Endodermal cell (in vitro differentiated cells): Measurements from ENCODE around the gene TEAD2. TPM values are rescaled to one million over a fixed set of nuclear protein-coding genes. Genes with fewer than 3 reads are reported as not detected.

Experiments
- DNase-seq: peaks from one replicate; pipeline ENCODE4 v3.0.0-alpha.2; 2017
- H3K27ac ChIP-seq: 2 replicates; pipeline ENCODE4 v1.5.1; 2013; ENCODE audit warnings: mild to moderate bottlenecking, low read depth, low read length, moderate library complexity
- H3K27me3 ChIP-seq: 2 replicates; pipeline ENCODE4 v1.6.1; 2013; ENCODE audit warnings: mild to moderate bottlenecking, low read length, moderate library complexity; ENCODE audit not compliant: insufficient read depth, control insufficient read depth, poor library complexity, severe bottlenecking
- H3K36me3 ChIP-seq: 2 replicates; pipeline ENCODE4 v1.7.0; 2013; ENCODE audit warnings: mild to moderate bottlenecking, low read length, moderate library complexity; ENCODE audit not compliant: control insufficient read depth, insufficient read depth
- H3K4me1 ChIP-seq: one replicate; pipeline ENCODE4 v1.7.0; 2013; ENCODE audit warnings: low read length; ENCODE audit not compliant: control insufficient read depth, insufficient read depth
- H3K4me3 ChIP-seq: 2 replicates; pipeline ENCODE4 v1.5.1; 2013; ENCODE audit warnings: mild to moderate bottlenecking, low read length, moderate library complexity
- H3K9ac ChIP-seq: 2 replicates; pipeline ENCODE4 v1.6.1; 2013; ENCODE audit warnings: mild to moderate bottlenecking, low read length, moderate library complexity; ENCODE audit not compliant: poor library complexity, severe bottlenecking; ENCODE audit errors: extremely low read depth
- H3K9me3 ChIP-seq: 2 replicates; pipeline ENCODE4 v1.6.1; 2013; ENCODE audit warnings: mild to moderate bottlenecking, low read length, moderate library complexity; ENCODE audit not compliant: control insufficient read depth
- H3K27ac Mint-ChIP-seq: 2 replicates; pipeline ENCODE4 v1.8.0; 2020; ENCODE audit warnings: mixed read lengths
- H3K27me3 Mint-ChIP-seq: 2 replicates; pipeline ENCODE4 v1.8.0; 2021; ENCODE audit warnings: mild to moderate bottlenecking, mixed read lengths; ENCODE audit not compliant: insufficient read depth
- H3K36me3 Mint-ChIP-seq: 2 replicates; pipeline ENCODE4 v1.8.0; 2020; ENCODE audit warnings: low read depth, mixed read lengths
- H3K4me1 Mint-ChIP-seq: 2 replicates; pipeline ENCODE4 v1.8.0; 2020; ENCODE audit warnings: mixed read lengths
- H3K4me3 Mint-ChIP-seq: 2 replicates; pipeline ENCODE4 v1.8.0; 2020; ENCODE audit warnings: mild to moderate bottlenecking, moderate library complexity, mixed read lengths
- H3K9me3 Mint-ChIP-seq: 2 replicates; pipeline ENCODE4 v1.8.0; 2020; ENCODE audit warnings: mild to moderate bottlenecking, mixed read lengths
- WGBS, 2 experiments: methylation state at CpG; one replicate each; pipeline versions ENCODE4 v1.1.5 to v1.1.7; 2013; ENCODE audit warnings: missing lambda C conversion rate in 2 of 2, mixed read lengths in 1 of 2; ENCODE audit not compliant: insufficient coverage in 1 of 2, insufficient read length in 1 of 2; 5-methylcytosine and 5-hydroxymethylcytosine counted together
- total RNA-seq, 2 donors: library from RNA; stranded (reverse); fragmentation: NEBNext Ultra II Directional in 1 of 2; extraction: Animal tissue kit (Norgen Biotek cat#: 25700) in 1 of 2; gene quantifications; 2 replicates in 1 of 2; 3 replicates in 1 of 2; pipeline ENCODE4 v1.2.1, GENCODE V29; 2021
- TF ChIP-seq, protein P1 (sequence below): fragments of 200-600 bp; sonication (generic); conservative IDR thresholded peaks from 2 replicates; pipeline ENCODE4 v1.5.0; 2021; ENCODE audit warnings: antibody characterized with exemption, mild to moderate bottlenecking

TEAD2 gene
- total RNA-seq, 2 donors from 2014 or later: 142 to 166 TPM

DNA sequence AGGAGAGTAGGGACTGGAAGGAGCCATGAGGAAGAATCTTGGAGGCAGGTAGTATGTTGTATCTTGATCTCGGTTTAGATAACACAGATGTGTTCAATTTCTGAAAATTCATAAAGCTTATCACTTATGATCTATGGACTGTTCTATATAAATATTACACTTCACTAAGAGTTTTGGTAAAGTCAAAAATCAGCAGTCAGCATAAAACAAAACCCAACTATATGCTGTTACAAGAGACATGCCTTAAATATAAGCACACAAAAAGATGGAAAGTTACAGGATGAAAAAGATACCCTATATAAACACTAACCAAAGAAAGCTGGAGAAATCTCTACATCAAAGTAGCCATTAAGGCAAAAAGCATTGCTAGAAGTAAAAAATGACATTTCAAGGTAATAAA, 21.4 kb upstream of the TEAD2 start:
- Histone ChIP-seq H3K27ac (no peak overlapping the region), H3K4me1 (no peaks in the 10 kb centered on the region), H3K9me3 (peaks cover 10% of the 10 kb centered on the region), H3K36me3 (no peaks in the 10 kb centered on the region), H3K4me3 (no peak overlapping the region), H3K9ac (no peak overlapping the region), H3K27me3 (no peaks in the 10 kb centered on the region)
- Mint-ChIP-seq H3K9me3 (peaks cover 20% of the 10 kb centered on the region), H3K4me3 (no peak overlapping the region), H3K4me1 (no peaks in the 10 kb centered on the region), H3K27ac (no peak overlapping the region), H3K27me3 (peaks cover 20% of the 10 kb centered on the region), H3K36me3 (no peaks in the 10 kb centered on the region)
- no peak for DNase-seq
- WGBS, 2 experiments: no CpG with 5 or more reads among the region's 1 CpG
- TF ChIP-seq, protein P1, sequence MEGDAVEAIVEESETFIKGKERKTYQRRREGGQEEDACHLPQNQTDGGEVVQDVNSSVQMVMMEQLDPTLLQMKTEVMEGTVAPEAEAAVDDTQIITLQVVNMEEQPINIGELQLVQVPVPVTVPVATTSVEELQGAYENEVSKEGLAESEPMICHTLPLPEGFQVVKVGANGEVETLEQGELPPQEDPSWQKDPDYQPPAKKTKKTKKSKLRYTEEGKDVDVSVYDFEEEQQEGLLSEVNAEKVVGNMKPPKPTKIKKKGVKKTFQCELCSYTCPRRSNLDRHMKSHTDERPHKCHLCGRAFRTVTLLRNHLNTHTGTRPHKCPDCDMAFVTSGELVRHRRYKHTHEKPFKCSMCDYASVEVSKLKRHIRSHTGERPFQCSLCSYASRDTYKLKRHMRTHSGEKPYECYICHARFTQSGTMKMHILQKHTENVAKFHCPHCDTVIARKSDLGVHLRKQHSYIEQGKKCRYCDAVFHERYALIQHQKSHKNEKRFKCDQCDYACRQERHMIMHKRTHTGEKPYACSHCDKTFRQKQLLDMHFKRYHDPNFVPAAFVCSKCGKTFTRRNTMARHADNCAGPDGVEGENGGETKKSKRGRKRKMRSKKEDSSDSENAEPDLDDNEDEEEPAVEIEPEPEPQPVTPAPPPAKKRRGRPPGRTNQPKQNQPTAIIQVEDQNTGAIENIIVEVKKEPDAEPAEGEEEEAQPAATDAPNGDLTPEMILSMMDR: no peak

GRCh38 chr19:49382639-49383038, 20.4 kb upstream of the TEAD2 start:
- WGBS, 2 experiments: 72 to 97% methylated on average over 3 of the region's 5 CpGs
- Histone ChIP-seq H3K27ac (no peak overlapping the region), H3K27me3 (no peaks in the 10 kb centered on the region), H3K9me3 (peaks cover 10% of the 10 kb centered on the region), H3K36me3 (no peaks in the 10 kb centered on the region), H3K4me3 (no peak overlapping the region), H3K4me1 (no peaks in the 10 kb centered on the region), H3K9ac (no peak overlapping the region)
- Mint-ChIP-seq H3K4me1 (no peaks in the 10 kb centered on the region), H3K36me3 (no peaks in the 10 kb centered on the region), H3K27ac (no peak overlapping the region), H3K4me3 (no peak overlapping the region), H3K9me3 (peaks cover 19% of the 10 kb centered on the region), H3K27me3 (peaks cover 13% of the 10 kb centered on the region)
- TF ChIP-seq, protein P1: no peak
- DNase-seq: no peak

- no peak overlapping the region for H3K27ac Mint-ChIP-seq
- TF ChIP-seq, protein P1: no peak
- Histone ChIP-seq H3K9ac (no peak overlapping the region), H3K9me3 (peaks cover 10% of the 10 kb centered on the region), H3K27ac (no peak overlapping the region), H3K27me3 (no peaks in the 10 kb centered on the region), H3K4me3 (no peak overlapping the region), H3K36me3 (no peaks in the 10 kb centered on the region), H3K4me1 (no peaks in the 10 kb centered on the region)
- no peak for DNase-seq
- no peaks in the 10 kb centered on the region for H3K36me3 Mint-ChIP-seq
- no peak overlapping the region for H3K4me3 Mint-ChIP-seq
- no peaks in the 10 kb centered on the region for H3K4me1 Mint-ChIP-seq
- WGBS, 2 experiments: 87 to 90% methylated on average over 3 of the region's 3 CpGs
- peaks cover 19% of the 10 kb centered on the region for H3K27me3 Mint-ChIP-seq
- H3K9me3 Mint-ChIP-seq: peaks cover 19% of the 10 kb centered on the region
These were observed 18.2 kb upstream of the TEAD2 start for GRCh38 chr19:49380391-49380790.
